Bronchus fibroblast of lung (primary cell): ENCODE results near the gene ZNF655. TPM values are rescaled to one million over a fixed set of nuclear protein-coding genes. Genes with fewer than 3 reads are reported as not detected.

Source experiments
- total RNA-seq: library from RNA; depleted of rRNA; stranded (reverse); fragments of >200 nt; gene quantifications from 2 replicates; pipeline ENCODE4 v1.2.3, GENCODE V29; 2015

The ZNF655 gene
- 45.1 and 51.9 TPM in 2 replicates for total RNA-seq

GRCh38 chr7:99558306-99559174 is at the start of gene ZNF655:
Gene ZNF655, plus strand, starts transcription at chr7:99558642. Its CDS starts 1,918 bp downstream, at chr7:99560560.

GRCh38 chr7:99551767-99552463 is 6.5 kb upstream of the ZNF655 start, which contains the start of gene FAM200A:
Gene FAM200A, minus strand, starts transcription at chr7:99552114. Its CDS starts 3,707 bp downstream, at chr7:99548407.

GRCh38 chr7:99597762-99598501 is 39.5 kb downstream of the ZNF655 start, which contains the start of gene TMEM225B:
Gene TMEM225B, plus strand, starts transcription at chr7:99598267. Its CDS starts 6,122 bp downstream, at chr7:99604389.

DNA sequence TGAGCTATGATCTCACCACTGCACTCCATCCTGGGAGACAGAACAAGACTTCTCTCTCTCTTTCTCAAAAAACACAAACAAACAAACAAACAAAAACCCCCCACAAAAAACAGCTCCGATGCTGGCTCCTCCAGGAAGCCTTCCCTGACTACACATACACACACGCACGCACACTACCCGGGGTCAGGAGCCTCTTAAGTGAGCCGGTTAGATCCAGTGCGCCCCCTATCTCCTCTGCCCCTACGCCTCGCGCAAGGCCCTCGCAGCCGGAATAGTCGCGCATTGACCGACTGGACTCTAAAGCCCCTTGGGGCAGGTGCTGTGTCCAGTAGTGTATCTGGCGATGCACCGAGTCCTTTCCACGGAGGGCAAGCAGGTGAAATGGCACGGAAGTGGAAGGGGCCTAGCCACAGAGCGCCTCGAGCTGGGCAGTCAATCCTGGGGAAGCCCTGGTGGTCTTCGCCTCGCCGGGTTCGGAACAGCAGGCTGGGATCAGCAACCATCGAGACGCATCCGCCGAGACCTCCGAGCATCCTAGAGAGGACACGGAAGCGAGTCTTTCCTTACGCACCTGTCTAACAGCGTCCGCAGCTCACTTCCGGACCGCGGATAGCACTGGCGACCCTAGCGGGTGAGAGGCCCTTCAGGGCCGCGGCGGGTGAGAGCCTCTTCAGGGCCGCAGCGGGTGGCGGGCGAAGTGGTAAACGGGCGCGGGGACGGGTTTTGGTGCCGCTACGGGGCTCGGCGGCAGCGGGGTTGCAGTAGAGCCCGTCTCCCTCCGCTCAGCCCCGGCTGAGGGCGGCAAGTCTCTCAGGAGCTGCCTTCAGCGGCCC is 58.1 kb downstream of the ZNF655 start, which contains the start of gene ZSCAN25:
Gene ZSCAN25, plus strand, starts transcription at position 588 of the 833 bp plus-strand sequence. CDS start 2,661 bp downstream, outside the sequence.

Other genes starting within 250 kb of the ZNF655 start
- 260 and 302 TPM in 2 replicates for gene ARPC1A, start 232.7 kb upstream of the ZNF655 start, total RNA-seq
- 288 and 293 TPM in 2 replicates for gene ARPC1B, start 183.9 kb upstream of the ZNF655 start, total RNA-seq
- 122 and 204 TPM in 2 replicates for gene PDAP1, start 150.0 kb upstream of the ZNF655 start, total RNA-seq
- 127 and 130 TPM in 2 replicates for gene BUD31, start 149.7 kb upstream of the ZNF655 start, total RNA-seq
- 4.3 and 4.4 TPM in 2 replicates for gene PTCD1, start 119.8 kb upstream of the ZNF655 start, total RNA-seq
- gene CPSF4, start 119.7 kb upstream of the ZNF655 start, total RNA-seq, result 29.4 and 31.3 TPM in 2 replicates
- 2,573 and 3,117 TPM in 2 replicates for gene ATP5MF, start 92.5 kb upstream of the ZNF655 start, total RNA-seq
- 4.7 and 5.8 TPM in 2 replicates for gene ZNF789, start 85.8 kb upstream of the ZNF655 start, total RNA-seq
- gene ZNF394, start 58.4 kb upstream of the ZNF655 start, total RNA-seq, result 10.3 and 10.4 TPM in 2 replicates
- 7.9 and 8.5 TPM in 2 replicates for gene ZKSCAN5, start 54.0 kb upstream of the ZNF655 start, total RNA-seq
- 4.4 and 4.9 TPM in 2 replicates for gene FAM200A, start 6.5 kb upstream of the ZNF655 start, total RNA-seq
- gene TMEM225B, start 39.6 kb downstream of the ZNF655 start, total RNA-seq, result 0.17 and 0.59 TPM in 2 replicates
- gene ZSCAN25, start 58.3 kb downstream of the ZNF655 start, total RNA-seq, result 4.6 and 4.7 TPM in 2 replicates
- gene CYP3A5, start 121.4 kb downstream of the ZNF655 start, total RNA-seq, result 0.15 TPM in 1 of 2 replicates, not detected in the other
- gene CYP3A7, start 176.6 kb downstream of the ZNF655 start, total RNA-seq, result 0.34 TPM in 1 of 2 replicates, not detected in the other
- not detected in 2 replicates for gene CYP3A4, start 225.5 kb downstream of the ZNF655 start, total RNA-seq